Measurements from ENCODE around the gene ZNF579.

ZNF579 gene

GRCh38 chr19:55567708-55568328 lies 12.8 kb downstream of the ZNF579 start:
- no peak for DNase-seq (ENCODE audit: low read depth)

DNA sequence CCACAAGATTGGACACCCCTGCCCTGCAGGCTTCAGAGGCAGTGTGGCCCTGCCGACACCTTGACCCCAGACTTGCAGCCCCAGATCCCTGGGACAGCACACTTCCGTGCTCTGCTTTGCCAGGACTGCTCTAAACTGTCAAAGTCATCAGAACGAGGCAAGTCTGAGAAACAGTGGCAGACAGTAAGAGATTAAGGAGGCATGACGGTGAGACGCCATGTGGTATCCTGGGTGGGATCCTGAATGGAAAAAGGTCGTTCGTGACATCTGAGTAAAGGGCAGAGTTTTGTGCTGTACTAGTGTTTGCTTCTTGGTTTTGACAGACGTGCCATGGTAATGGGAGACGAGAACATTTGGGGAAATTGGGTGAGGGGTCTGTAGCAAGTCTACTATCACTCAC lies 13.8 kb downstream of the ZNF579 start:
- DNase-seq (ENCODE audit: low read depth): no peak

- no peak for DNase-seq (ENCODE audit: low read depth)
These were observed 17.4 kb downstream of the ZNF579 start for GRCh38 chr19:55563261-55563690.

DNA sequence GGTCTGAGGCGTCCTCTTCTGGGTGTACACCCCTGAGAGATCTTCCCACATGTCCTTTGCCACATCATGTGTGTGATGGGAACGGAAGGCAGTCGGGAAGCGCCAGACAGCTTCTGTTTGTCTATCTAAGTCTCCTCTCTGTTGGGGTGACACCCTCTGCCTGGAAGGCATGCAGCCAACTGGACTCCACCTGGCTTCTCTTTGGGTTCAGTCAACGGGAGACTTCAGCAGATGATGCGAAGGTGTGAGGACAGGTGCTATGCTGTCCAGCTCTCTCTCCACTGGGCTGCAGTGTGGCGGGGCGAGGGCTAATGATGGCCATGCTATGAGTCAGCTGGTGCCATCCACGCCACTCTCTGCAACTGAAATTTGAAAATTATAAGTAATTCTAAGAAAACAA lies 21.0 kb downstream of the ZNF579 start:
- DNase-seq (ENCODE audit: low read depth): no peak

DNA sequence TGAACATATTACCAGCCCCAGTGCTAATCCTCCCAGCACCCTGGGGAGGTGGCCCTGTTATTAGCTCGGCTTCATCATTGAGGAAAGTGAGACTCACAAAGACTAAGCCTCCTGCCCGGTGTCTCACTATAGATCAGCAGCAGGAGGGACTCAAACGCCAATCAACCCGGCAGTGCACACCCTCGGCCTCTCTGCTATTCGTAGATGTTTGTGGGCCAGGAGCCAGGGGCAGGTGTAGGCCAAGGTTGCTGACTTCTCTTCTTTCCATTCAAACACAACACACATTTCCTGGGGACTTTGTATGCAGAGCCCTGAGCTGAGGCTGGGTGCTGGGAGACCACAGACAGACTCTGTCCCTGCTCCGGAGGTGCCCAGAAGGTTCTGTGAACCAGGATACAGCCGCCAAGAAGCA lies 25.9 kb downstream of the ZNF579 start:
- no peak for DNase-seq (ENCODE audit: low read depth)

GRCh38 chr19:55554302-55554701 lies 26.3 kb downstream of the ZNF579 start:
- DNase-seq (ENCODE audit: low read depth): no peak

DNA sequence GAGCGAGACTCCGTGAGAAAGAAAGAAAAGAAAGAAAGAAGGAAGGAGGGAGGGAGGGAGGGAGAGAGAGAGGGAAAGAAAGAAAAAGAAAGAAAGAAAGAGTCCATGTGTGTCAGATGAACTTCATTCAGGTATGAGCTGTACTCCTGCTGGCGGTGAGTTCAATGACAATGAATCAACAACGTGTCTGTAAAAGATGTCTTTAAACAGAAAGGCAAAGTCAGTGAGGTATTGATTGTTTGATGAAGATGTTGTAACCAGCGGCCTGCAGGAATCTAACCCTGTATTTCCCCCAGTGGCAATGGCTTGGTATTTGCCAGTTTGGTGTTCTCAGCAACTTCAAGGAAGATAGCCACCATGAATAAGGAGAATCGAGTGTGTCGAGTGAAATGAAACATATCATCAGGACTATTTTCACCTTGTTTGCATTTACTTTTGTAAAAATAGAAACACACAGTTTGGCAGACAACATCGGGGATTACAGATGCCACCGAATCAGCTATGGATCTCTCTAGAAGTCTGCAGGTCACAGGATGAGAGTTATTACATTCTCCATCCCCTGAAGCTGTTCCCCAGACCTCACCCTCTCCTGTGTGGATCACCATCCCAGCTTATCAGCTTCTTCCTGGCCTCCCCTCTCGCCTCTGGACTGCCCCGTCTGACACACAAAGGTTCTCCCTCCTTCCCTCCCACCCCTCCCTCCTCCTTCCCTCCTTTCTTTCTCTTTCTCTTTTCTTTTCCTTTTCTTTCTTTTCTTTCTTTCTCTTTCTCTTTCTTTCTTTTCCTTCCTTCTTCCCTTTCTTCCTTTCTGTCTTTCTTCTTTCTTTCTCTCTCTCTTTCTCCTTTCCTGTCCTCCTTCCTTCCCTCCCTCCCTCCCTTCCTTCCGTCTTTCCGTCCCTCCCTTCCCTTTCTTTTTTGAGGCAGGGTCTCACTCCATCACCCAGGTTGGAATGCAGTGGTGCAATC lies 27.1 kb downstream of the ZNF579 start:
- no peak for DNase-seq (ENCODE audit: low read depth)

- peak; percentile 30 for DNase-seq (ENCODE audit: low read depth)
These were observed 28.0 kb downstream of the ZNF579 start for GRCh38 chr19:55552620-55553019.

- DNase-seq (ENCODE audit: low read depth): no peak
These were observed 28.4 kb downstream of the ZNF579 start for GRCh38 chr19:55552206-55552605.

DNA sequence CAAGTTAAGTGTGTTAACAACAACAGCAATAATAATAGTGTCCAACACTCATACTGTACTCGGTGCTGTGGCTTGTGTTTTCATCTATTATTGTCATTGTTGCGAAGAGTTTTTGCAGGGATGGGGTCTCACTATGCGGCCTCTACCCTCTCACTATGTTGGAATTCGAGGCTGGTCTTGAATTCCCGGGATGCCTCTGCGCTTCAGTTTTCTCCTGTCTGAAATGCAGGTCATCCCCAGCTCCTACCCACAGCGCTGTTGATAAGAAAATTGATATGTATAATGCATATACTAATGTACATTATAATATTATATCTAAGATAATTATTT lies 30.4 kb downstream of the ZNF579 start:
- DNase-seq (ENCODE audit: low read depth): no peak

DNA sequence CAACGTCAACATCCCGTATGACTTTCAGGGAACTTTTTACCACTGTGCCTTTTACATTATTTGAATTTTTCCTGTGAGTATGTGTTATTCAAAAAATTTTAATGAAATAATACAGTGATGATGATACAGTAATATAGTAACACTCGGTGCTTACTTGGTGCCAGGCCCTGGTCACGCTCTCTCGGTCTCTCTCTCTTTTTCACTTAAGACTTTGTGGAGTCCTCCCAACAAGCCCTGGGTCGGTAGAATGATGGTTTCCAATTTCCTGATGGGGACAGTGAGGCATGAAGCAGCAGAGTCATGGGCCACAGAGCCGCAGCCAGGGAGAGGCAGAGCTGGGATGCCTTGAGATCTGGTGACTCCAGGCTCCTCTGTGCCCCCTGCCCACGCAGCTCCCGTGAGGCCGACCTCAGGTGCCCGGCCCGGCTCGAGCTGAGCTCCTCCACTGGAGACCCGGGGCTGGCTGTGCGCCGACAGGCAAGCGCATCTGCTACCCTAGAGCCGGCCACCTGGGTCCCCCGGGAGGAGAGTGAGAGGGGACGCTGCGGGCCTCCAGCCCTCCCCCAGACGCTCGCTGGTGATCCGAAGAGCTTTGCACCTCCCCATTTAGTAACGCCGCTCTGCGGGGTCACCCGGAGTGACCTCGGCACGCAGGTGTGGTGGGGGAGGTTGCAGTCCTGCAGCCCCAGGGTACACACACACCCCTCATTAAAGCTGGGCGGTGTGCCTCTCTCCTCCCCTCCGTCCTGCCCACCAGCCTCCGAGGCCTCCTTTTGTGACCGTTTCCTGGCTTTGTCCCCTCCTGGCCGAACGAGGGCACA lies 30.9 kb downstream of the ZNF579 start:
- peak; percentile 43 for DNase-seq (ENCODE audit: low read depth)

DNA sequence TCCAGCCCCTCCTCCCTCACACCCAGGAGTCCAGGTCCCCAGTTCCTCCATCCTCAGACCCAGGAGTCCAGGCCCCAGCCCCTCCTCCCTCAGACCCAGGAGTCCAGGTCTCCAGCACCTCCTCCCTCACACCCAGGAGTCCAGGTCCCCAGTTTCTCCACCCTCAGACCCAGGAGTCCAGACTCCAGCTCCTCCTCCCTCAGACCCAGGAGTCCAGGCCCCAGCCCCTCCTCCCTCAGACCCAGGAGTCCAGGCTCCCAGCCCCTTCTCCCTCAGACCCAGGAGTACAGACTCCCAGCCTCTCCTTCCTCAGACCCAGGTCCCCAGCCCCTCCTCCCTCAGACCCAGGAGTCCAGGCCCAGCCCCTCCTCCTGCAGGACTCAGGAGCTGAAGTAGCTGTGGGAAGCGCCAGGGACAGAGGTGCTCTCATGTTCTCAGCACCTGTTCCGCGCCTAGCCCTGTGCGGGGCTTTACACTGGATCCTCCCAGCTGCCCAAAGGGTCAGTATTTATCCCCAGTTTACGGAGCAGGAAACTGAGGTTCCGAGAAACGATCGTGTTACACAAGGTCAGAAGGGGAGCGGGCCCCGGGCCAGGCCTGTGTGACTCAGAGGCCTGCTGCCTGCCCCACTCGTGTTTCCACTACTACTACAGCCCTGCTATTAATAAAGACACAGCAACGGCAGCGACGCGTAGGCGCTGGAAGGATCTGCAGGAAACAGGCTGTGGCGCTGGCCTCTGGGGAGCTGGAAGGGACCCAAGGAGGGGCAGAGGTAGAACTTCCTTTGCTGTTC lies 33.6 kb downstream of the ZNF579 start:
- peak; percentile 68 for DNase-seq (ENCODE audit: low read depth)

GRCh38 chr19:55546011-55546410 lies 34.6 kb downstream of the ZNF579 start:
- DNase-seq (ENCODE audit: low read depth): no peak

DNA sequence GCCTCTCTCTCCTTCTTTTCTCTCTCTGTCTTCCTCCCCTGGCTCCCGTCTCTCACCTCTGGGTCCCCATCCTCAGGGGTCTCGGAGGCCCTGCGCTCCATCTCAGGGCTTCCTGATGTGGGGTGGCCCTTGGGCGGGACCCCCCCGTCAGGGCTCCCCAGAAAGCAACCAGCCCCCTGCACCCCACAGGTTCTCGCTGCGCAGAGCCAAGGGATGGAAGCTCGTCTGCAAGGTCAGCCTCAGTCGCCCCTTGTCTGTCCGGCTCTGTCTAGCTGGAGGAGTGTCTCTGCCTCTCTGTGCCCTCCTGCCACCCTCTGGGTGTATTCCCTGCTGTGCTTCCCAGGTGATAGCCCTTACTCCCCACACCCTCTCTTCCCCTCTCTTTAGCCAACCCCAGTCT lies 35.2 kb downstream of the ZNF579 start, which contains the start of gene SBK3:
Gene SBK3, minus strand, starts transcription at position 101 of the 400 bp plus-strand sequence. Its CDS starts 0 bp downstream, at position 101.
- DNase-seq (ENCODE audit: low read depth): no peak

DNA sequence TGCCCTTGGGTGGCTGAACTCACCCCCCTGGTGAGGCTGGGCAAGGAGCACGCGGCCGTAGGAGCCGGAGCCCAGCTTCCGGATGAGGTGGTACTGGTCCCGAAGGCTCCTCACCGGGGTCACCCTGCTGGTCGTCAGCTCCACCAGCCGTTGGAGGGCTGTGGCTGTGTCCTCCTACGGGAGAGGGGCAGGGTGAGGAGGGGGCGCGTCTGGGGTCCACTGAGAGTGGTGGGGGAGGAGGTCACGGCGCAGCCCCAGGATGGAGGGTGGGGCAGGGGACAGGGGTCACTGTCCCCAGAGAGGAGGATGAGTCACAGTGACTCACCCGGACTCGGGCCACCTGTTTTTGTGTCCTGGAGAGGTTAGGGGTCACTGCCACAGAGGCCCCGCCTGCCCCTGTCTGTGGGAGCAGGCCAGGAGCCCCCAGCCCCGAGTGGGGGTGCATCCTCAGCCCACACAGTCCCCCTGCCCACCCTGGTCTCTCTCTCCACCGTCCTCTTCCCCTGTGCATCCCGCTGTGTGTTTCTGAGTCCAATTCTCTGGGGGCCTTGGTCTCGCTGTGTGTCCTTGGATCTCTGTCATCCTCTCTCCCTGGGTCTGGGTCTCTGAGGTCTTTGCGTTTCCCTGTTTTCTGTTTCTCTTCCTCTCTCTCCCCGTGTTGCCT lies 35.7 kb downstream of the ZNF579 start:
- no peak for DNase-seq (ENCODE audit: low read depth)

DNA sequence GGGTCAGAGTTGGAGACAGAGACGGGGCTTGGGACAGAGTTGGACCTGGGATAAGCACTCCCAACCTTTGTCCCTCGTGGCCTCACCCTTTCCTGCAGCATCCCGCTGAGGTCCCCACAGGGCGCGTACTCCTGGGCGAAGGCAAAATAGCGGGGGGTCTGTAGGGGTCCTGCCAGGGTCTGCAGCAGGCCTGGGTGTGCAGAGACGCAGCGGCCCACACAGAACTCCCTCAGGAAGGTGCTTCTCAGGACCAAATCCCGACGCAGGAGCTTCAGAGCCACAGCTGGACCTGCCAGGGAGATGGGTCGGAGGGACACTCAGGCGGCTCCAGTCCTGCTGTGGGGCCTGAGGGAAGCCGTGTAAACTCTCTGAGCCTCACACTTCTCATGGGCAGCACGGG lies 36.6 kb downstream of the ZNF579 start:
- no peak for DNase-seq (ENCODE audit: low read depth)

DNA sequence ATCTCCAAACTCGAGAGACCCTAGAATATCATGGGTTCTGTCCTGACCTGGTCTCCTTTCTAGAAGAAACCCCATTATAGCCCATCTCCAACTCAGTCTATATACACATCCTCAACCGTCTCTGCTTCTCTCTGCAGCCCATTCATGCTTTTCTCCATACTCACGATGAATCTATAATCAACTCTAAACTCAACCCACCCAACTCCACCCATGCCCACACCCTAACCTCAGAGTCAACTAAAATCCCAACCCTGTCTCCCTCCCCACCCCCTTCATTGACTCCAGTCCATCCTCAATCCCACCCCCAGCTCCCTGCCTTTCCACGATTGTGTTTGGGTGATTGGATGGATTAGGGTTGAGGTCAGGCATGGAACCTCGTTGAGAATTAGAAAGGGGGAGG lies 37.1 kb downstream of the ZNF579 start:
- no peak for DNase-seq (ENCODE audit: low read depth)

DNA sequence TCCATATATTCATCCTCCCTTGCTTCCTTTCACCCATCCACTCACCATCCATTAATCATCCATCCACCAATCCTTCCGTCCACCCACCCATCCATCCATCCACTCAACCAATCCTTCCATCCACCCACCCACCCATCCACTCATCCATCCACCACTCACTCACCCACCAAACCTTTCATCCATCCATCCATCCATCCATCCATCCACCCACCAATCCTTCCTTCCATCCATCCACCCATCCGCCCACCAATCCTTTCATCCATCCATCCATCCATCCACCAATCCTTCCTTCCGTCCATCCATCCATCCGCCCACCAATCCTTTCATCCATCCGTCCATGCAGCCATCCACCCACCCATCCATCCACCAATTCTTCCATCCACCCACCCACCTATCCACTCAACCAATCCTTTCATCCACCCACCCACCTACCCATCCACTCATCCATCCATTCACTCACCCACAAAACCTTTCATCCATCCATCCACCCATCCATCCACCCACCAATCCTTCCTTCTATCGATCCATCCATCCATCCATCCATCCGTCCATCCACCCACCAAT lies 38.3 kb downstream of the ZNF579 start:
- no peak for DNase-seq (ENCODE audit: low read depth)

DNA sequence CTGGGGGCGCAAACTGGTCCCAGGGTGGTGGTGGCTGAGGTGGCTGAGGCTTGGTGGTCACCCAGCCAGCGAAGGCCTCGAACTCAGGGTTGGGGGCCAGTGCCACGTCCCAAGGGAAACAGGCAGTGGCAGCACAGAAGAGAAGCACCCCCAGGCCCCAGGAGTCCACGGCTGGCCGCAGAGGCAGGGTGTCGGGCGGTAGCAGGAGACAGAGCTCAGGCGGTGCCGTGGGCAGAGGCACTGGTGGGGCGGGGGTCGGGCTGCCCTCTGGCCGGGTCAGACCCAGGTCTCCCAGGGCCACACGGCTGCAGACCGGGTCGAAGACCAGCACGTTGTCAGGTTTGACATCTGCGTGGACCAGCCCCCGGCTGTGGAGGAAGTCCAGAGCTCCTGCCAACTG lies 39.6 kb downstream of the ZNF579 start:
- DNase-seq (ENCODE audit: low read depth): no peak

GRCh38 chr19:55540619-55541018 lies 40.0 kb downstream of the ZNF579 start:
- no peak for DNase-seq (ENCODE audit: low read depth)

Measured in fibroblast of the conjunctiva (primary cell).